Medulla oblongata (tissue), 1 donor: ENCODE results near the gene PTPN1.

Experiments
- DNase-seq: peaks from one replicate; pipeline ENCODE4 v3.0.0-alpha.2; 2015; ENCODE audit errors: extremely low spot score

PTPN1 gene

GRCh38 chr20:50513169-50514034 lies 3.2 kb downstream of the PTPN1 start:
- DNase-seq = peak; percentile 46

DNA sequence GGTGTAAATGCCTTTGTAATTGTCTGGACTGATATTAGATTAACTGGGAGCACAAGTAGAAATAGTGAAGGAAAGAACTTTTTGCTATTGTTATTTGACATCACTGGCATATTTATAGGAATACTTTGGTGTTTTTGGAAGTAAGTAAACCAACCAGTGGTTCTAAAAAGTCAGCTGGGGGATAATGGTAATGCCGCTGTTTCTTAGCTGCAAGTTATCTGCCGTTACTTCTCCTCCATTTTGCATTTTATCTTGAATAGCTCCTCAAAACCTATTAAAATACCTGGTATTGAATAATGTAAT lies 3.8 kb downstream of the PTPN1 start:
- DNase-seq = no peak

DNA sequence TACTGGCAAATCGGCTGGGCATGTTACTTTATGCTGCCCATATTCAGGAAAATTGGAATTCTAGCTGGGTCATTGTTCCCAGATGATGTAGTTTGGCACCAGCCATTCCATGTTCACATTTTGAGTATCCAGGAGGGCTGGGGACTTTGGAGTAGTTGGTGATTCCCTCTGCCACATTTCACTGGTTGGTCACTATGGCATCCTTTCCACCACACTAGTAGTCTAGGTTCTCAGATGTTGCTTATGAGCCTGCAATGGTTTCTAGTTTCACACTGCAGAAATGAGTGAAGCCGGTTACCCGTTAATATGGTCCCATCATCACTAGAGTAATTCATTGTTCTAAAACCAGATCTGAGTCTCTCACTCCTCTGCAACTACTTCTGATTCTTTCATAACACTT lies 4.6 kb downstream of the PTPN1 start:
- DNase-seq = no peak

GRCh38 chr20:50515471-50516106 lies 5.4 kb downstream of the PTPN1 start:
- no peak for DNase-seq

GRCh38 chr20:50516180-50516934 lies 6.2 kb downstream of the PTPN1 start:
- DNase-seq = no peak

DNA sequence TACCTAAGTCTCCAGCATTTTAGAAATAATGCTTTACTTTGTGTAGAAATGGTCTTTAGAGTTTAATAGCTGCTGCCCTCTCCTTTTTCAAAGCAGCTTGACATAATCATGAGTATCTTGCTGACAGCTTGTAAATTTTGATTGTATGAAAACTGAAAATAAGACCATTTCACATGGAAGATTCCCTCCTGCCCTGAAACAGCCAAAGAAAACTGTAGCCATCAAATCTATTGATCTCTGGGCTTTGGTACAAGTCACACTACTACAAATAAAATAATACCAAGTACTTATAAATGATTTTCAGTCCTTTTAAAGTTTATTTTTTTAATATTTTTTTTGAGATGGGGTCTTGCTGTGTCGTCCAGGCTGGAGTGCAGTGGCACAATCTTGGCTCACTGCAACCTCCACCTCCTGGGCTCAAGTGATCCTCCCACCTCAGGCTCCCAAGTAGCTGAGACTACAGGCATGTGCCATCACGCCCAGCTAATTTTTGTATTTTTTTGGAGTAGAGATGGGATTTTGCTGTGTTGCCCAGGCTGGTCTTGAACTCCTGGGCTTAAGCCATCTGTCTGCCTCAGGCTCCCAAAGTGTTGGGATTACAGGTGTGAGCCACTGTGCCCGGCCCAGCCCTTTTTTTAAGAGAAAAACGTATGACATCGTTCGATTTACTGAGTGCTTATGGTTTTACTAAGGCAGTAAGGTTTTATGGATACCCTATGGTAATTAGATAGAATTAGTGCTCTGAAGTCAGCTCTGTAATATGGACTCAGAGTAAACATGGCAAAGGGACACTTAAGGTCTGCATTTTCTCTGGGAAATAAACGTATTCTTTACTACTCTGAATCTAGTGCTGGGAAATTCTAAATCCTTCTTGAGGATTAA lies 7.0 kb downstream of the PTPN1 start:
- no peak for DNase-seq

GRCh38 chr20:50517817-50518154 lies 7.6 kb downstream of the PTPN1 start:
- DNase-seq = no peak

DNA sequence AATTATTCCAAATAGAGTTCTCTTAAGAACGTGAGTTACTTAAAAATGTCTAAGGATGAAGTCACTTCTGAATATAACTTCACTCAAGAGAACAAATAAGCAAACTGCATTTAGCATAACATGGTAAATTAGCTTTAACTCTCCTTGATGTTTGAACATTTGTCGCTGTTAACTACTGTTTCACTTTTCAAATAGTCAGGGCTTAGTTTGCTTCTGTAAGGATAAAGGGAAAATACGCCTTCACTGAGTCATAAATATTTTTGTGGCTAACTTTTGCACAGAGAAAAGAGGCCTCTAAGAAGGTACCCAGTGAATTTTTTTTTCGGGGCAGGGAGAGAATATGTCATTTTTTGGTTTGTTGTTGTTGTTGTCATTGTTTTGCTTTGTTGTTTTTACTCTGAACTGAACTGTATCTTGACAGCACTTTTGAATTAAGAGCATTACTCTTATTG lies 8.1 kb downstream of the PTPN1 start:
- DNase-seq = no peak

GRCh38 chr20:50519036-50519762 lies 9.0 kb downstream of the PTPN1 start:
- no peak for DNase-seq

DNA sequence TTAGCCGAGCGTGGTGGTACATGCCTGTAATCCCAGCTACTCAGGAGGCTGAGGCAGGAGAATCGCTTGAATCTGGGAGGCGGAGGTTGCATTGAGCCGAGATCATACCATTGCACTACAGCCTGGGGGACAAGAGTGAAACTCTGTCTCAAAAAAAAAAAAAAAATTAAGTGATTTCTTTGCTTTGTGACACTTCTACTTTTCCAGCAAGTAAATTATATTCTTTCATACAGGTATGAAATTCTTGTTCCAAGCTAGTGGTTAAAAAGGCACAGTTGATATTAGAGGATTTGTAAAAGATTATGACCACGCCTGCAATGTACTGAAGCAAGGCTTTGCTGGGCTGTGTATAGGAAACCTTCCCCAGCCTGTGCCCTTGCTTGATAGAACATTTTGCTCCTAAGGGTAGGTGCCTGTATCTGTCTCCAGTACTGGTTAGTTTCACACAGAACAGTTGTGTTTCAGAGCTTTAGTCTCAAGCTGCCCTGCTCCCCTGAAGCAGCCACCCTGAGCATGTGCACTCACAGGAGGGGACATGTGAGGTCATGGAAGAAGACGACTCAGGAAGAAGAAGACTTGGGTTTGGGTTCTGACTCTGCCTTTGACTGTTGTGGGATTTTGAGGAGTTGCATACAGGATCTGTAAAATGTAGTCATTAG lies 10.2 kb downstream of the PTPN1 start:
- no peak for DNase-seq

DNA sequence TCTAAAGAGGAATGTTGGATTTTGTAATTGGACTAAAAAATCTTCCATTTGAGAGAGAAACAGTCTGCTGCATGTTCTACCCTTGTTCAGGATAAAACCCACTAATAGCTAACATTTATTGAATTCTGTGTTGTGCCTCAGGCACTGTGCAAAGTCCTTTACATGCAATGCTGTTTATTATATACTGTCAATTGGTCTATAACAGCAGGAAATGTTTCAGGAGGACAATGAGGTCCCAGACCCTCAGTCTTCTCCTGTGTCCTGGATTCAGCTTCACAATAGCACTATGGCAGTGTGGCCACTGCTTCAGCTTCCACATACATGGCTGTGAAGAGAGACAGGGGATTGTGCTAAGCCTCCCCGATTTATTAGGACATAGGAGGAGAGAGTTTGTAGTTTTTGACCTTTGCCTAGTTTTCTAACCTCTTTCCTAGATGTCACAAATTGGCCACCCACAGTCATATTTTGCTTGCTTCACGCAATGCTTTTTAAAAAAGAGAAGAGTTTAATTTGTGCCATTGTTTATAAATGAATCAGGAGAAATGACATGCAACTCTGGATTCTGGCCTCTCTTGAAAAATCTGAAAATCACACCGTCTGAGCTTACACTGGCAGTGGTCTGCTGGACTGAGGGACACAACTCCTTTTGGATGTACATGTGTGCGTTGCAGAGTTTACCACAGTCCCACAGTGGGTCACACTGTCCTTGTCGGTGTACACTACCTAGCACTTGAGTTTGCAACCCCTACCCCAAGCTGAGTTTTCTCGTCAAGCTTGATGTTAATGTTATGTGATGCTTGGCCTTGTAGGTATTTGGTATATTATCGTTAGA lies 11.3 kb downstream of the PTPN1 start:
- DNase-seq = no peak

DNA sequence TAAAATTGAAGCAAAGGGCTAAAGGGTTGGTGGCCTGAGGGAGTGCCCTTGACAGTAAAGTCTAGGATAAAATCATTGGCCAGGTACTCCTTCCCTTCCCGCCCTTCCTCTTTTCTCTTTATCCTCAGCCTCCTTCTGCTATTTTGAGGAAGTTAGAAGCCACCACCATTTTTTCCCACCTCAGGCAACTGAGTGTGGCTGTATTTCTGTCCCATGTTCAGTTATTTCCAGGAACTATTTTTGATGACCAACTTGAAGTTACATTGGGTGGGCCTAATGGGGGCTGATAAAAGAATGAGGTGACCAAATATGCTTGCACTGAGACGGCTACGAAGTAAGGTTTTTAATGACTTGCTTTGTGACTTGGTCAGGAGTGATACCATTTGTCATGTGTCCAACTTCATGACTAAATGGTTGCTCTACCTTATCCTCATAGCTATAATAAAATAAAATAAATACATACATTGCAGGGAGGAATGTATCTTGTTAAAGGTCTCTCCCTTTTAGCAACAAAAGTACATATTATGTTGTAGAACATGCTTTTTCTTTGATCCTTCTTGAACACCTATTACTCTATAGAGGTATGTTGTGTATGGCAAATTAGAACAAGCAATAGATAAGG lies 12.0 kb downstream of the PTPN1 start:
- DNase-seq = no peak

- no peak for DNase-seq
These were observed 13.5 kb downstream of the PTPN1 start for GRCh38 chr20:50523552-50524167.

DNA sequence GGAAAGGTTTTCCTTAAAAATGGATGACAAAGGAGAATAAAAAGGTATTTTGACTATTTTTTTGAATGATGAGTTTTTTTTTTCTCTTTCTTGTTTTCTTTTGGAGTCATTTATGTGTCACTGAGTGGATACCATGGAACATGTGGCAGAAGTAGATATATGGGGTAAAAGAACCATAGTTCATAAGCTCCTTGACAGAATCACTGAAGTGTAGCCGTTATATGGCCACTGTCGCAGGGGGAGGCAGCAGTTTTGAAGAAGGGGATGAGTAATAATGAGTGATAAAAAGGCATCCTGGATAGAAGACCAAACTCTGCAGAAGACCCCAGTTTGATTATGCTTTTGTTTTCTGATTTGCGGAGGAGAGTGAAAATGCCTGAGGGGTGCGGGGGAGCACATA lies 15.5 kb downstream of the PTPN1 start:
- no peak for DNase-seq

DNA sequence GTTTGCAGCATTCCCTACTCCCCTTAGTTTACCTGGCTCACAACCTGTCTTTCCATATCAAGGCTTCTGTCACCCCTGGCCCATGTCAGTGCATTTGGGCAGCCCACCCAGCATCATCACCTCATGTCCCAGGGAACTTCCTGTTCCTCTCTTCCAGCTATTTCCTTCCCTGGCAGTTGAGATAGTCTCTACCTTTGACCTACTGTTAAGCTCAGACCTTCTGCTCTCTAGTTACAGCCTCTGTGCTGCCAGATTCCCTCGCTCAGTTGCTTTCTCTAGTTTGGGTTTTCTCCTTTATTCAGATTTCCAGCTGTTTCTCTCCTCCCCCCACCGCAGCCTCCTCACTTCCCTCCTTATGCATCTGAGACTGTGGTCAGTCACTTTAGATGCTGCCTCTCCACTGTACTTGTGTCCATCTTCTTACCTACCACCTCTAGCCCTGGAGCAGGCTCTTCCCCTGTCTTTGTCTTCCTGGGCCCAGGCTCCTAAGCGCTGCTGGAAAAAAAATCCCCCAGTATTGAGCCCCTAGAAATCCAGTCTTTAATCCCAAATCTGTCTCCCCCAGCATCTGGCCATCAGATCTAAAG lies 16.3 kb downstream of the PTPN1 start:
- no peak for DNase-seq

DNA sequence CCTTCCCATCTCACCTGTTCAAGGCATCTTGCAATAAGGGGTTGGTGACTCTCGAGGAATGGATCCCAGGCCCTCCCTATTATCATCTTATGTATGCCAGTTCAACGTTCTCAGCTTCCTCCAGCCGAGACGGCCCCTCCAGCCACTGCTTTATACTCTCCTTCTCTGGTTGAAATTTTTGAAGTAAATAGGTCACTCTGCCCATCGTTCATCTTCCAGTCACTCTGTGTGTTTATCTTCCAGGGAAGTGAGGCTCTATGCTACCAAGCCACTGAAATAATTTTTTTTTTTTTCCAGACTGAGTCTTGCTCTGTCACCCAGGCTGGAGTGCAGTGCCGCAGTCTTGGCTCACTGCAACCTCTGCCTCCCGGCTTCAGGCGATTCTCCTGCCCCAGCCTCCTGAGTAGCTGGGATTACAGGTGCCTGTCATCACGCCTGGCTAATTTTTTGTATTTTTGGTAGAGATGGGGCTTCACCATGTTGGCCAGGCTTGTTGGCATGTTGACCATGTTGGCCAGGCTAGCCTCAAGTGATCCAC lies 17.0 kb downstream of the PTPN1 start:
- no peak for DNase-seq

- no peak for DNase-seq
These were observed 17.9 kb downstream of the PTPN1 start for GRCh38 chr20:50528129-50528528.

DNA sequence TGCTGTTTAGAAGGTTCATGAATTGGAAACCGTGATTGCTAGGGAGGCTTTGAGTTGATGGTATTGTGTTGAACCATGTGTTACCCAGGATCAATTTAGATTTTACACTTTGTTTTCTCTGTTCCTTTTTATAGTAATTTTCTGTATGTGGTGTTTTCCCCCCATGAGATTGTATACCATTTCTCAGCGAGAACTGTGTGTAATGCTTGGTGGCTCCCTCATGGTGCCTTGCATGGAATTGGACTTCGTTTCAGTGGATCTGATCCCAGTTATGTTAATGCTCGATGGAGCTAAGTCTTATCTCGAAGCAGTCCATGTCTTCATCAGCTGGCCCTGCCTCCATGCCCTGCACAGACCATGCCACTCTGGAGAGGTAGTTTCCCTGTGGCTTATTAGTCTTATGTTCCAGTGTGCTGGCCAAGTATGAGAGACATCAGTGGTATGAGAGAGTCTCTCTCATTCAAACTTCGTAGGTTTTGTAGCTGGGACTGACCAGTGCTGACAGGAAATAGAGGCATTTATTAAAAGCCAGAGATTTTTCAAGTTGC lies 18.7 kb downstream of the PTPN1 start:
- no peak for DNase-seq
